B cell (primary cell): ENCODE measurements around the gene CCL25.

ENCODE experiments used
- EZH2 ChIP-seq: IDR thresholded peaks from 2 replicates; pipeline ENCODE4 v1.6.1; 2012; ENCODE audit warnings: borderline replicate concordance, low read depth, mild to moderate bottlenecking, moderate library complexity, low read length; ENCODE audit not compliant: insufficient read depth, poor library complexity, severe bottlenecking
- TF ChIP-seq, protein P1 (sequence below): fragments of 200-600 bp; IDR thresholded peaks from one replicate; pipeline ENCODE4 v1.8.0; 2022; ENCODE audit warnings: antibody characterized with exemption, mild to moderate bottlenecking

DNA sequence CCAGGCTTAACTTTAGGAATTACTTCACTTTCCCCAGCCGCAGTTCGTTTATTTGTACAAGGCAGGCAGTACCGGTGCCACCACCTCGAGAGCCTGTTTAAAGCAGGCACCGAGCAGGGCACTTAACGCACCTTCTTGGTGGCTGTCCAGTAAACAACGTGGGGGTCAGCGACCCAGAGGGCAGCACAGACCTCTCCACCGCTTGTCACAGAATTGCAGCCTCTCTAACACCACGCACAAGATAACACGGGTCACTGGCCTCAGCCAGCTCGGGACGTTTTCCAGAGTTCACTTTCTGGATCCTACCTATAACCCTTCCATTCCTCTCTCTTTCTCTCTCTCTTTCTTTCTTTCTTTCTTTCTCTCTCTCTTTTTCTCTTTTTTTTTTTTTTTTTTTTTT lies 30.3 kb upstream of the CCL25 start:
- TF ChIP-seq, protein P1, sequence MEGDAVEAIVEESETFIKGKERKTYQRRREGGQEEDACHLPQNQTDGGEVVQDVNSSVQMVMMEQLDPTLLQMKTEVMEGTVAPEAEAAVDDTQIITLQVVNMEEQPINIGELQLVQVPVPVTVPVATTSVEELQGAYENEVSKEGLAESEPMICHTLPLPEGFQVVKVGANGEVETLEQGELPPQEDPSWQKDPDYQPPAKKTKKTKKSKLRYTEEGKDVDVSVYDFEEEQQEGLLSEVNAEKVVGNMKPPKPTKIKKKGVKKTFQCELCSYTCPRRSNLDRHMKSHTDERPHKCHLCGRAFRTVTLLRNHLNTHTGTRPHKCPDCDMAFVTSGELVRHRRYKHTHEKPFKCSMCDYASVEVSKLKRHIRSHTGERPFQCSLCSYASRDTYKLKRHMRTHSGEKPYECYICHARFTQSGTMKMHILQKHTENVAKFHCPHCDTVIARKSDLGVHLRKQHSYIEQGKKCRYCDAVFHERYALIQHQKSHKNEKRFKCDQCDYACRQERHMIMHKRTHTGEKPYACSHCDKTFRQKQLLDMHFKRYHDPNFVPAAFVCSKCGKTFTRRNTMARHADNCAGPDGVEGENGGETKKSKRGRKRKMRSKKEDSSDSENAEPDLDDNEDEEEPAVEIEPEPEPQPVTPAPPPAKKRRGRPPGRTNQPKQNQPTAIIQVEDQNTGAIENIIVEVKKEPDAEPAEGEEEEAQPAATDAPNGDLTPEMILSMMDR, result no peak
- TF ChIP-seq EZH2, result no peak
